Islet of Langerhans (tissue), 1 donor: ENCODE results near the gene MINAR1.

ENCODE experiments used
- FAIRE-seq: peaks from one replicate; lab custom pipeline; 2011; peaks lifted over from hg19 to GRCh38; lab: Jason Lieb, UNC

The MINAR1 gene

GRCh38 chr15:79466488-79466887 is 34.4 kb downstream of the MINAR1 start:
- no peak for FAIRE-seq

- no peak for FAIRE-seq
Observed at GRCh38 chr15:79467865-79468586, 35.9 kb downstream of the MINAR1 start.

GRCh38 chr15:79472446-79472845 is 40.3 kb downstream of the MINAR1 start:
- no peak for FAIRE-seq

- FAIRE-seq, result peak; percentile 83
Observed at GRCh38 chr15:79474252-79474651, 42.1 kb downstream of the MINAR1 start.

- no peak for FAIRE-seq
Observed at GRCh38 chr15:79475306-79475705, 43.2 kb downstream of the MINAR1 start.

GRCh38 chr15:79478108-79478507 is 46.0 kb downstream of the MINAR1 start:
- FAIRE-seq, result no peak

GRCh38 chr15:79479616-79480015 is 47.5 kb downstream of the MINAR1 start:
- no peak for FAIRE-seq

- FAIRE-seq, result no peak
Observed at GRCh38 chr15:79481793-79482192, 49.7 kb downstream of the MINAR1 start.
